Skeletal muscle cell (primary cell): ENCODE results near the gene CHCHD3.

Experiments used
- DNase-seq: peaks from one replicate; pipeline ENCODE4 v3.0.0-alpha.2; 2010; ENCODE audit warnings: low read depth
- H3K4me3 ChIP-seq: 2 replicates; pipeline ENCODE4 v1.5.1; 2011; ENCODE audit warnings: low read depth, mild to moderate bottlenecking, control low read depth, low read length, moderate library complexity

Gene CHCHD3

DNA sequence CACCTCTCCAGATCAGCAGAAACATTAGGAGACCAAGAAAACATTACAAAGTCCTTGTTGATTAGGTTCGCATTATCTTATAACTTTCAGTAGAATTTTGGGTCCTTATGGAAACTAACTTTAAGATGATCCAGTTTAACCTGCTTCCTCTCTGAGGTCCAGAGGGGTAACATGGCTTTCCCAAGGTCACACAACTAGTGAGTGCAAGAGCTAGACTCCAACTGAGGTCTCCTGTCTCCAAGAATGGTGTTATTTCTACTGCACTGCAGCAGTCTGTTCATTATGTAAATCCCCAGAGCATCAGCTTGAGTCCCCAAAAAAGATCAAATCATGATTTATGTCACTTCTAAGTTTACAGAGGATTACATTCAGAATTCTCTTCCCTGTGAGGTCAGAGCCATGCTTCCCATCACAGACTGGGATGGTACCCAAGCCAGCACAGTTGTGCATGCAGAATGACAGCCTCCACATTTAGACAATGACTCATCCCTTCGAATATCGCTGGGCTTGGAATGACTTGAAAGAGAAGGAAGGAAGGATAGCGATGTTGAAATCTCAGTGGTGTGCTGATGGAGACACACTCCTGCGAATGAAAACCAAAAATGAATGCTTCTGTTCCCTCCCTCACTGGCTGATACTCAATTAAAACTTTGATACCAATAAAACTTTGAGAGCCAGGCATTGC, 342.5 kb downstream of the CHCHD3 start:
- DNase-seq, result peak; percentile 96
- no peak overlapping the region for H3K4me3 ChIP-seq

DNA sequence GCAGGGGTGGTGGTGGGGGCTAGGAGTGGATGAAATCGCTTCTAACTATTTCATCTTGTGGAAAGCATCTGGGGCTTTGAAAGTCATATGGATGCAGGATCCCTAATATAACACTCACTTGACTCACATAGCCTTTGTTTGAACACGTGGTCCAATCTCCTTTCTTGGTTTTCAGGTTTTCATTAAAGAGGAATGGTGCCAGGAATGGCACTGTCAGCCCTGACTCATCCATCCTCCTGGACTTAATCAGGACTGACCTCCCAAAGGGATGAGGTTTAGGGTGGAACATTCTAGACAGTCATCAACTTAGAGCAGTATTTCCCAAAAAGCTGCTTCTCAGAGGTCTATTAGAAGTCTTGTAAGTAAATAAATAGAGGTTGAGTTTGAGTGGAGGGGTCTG, 343.6 kb downstream of the CHCHD3 start:
- H3K4me3 ChIP-seq, result no peak overlapping the region
- peak; percentile 95 for DNase-seq

DNA sequence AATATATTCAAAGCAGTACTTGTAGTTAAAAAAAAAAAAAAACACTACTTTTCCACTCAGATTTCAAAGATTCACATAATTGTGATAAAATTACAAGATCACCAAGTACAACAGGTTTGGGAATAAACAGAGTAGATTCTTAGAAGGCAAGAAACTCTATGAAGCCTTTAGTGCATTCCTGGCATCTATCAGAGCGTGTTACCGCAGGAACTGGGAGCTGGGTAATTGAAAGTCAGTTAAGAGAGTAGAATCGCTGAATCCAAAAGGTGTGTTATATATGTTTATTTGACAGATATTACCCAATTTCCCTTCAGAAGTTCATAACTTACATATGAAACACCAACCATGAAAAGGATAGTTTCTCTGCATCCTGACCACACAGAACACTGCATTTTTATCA, 346.4 kb downstream of the CHCHD3 start:
- no peak overlapping the region for H3K4me3 ChIP-seq
- no peak for DNase-seq
